HG03103 (cell line): Measurements from ENCODE around the gene GOLT1A.

Experiments used
- ATAC-seq: cut with Tn5 transposase; IDR thresholded peaks from one replicate; pipeline ENCODE4 v1.9.1; 2021; ENCODE audit warnings: low read depth; ENCODE audit not compliant: unreplicated experiment

The GOLT1A gene, protein sequence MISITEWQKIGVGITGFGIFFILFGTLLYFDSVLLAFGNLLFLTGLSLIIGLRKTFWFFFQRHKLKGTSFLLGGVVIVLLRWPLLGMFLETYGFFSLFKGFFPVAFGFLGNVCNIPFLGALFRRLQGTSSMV

GRCh38 chr1:204213668-204214662 lies at the start of gene GOLT1A:
TSS of gene GOLT1A (minus strand) at chr1:204213988. CDS start at chr1:204213906, 82 bp downstream.
- no peak for ATAC-seq

DNA sequence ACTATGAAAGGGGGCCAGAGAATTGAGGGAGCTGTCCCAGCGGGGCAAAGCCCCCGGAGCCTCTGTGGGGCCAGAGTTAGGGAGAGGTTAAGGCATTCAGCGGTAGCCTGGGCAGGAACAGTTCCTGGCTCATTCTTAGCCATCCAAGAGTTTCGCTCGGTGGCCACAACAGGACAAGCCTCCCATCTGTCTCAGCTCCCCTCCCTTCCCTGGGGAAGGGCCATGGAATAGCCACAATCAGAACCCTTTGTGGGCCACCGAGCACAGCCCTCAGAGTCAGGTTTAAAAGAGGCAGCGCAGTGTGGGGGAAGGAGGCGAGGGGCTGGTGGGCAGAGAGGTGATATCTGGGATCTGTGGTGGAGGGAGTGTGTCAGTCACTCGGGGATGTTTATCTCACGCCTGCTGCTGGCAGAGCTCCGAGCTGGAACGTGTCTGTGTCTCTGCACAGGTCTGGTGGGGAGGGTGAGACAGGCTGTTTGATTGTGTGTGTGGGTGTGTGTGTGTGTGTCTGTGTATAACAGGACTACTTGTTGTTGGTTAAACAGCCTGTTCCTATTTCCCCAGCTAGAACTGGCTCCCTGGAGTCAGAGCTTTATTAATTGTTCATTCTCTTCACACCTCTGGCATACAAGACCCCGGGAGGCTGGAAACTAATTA lies 49.6 kb upstream of the GOLT1A start:
- ATAC-seq, result no peak

DNA sequence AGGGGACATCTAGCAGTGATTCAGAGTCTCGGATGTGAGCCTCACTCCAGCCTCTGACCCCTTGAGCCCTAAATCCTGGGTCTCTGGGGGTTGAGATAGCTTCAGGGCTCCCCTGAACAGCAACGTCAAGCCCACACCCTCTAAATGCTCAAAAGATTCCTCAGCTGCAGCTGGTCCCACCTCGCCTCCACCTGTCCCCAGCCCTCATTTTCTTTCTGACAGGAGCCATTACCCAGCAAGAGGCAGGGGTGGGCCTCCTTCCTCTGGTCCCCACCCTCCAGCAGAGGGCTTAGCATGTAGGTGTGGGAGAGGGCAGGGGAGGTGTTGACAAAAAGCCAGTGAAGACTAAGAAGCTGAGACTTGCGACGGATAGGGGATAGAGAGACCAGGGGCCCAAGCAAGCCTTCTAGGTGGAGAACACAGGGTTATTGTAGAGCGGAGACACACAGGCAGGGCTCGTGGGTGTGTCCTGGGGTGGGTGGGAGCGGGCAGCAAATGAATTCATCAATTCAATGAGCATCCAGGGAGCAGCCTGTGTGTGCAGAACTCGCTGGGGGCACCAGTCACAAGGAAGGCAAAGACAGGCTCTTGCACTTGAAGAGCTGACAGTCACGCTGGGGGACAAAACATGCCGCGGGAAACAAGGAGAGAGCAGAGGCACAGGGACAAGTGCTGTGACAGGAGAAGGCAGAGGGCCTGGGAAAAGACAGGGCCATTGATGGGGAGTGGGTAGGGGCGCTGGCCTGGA lies 48.9 kb upstream of the GOLT1A start:
- no peak for ATAC-seq

- ATAC-seq, result no peak
These were observed 48.1 kb upstream of the GOLT1A start for GRCh38 chr1:204261746-204262505.

DNA sequence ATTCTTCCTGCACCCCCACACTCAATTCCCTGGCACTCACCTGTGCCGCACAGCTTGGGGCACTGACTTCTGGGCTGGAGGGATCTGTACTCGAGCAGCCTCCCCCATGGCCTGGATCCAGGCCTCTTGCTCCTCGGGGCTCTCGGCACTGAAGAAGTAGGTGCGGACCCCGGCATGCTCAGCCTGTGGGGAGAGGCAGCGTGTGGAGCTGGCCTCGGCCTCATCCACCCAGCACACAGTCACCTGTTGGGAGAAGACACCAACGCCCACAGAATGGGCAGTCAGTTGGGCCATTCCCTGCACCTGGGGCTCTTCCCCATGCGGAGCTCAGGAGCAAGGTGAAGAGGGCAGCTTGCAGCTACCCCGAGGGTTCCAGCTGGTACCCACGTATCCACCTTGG lies 47.5 kb upstream of the GOLT1A start:
- no peak for ATAC-seq

GRCh38 chr1:204260601-204261197 lies 46.9 kb upstream of the GOLT1A start:
- no peak for ATAC-seq

DNA sequence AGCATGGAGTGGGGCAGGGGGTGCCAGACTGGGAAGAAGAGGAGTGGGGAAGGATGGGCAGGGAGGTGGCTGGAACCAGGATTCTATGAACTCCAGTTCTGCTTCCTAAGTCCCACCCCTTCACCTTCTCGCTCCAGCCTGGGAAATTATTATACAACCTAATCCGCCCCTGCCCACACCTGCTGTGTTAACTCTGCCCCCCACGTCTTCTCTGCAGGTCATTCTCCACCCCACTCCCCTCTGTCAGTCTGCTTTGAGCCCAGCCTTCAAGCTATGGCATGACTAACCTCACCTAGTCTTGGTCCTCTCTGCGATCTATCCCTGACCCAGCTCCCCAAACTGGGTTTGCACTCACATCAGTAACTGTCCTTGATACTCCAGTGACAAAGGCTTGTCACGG lies 46.0 kb upstream of the GOLT1A start:
- ATAC-seq, result no peak

- no peak for ATAC-seq
These were observed 45.4 kb upstream of the GOLT1A start for GRCh38 chr1:204259196-204259595.

DNA sequence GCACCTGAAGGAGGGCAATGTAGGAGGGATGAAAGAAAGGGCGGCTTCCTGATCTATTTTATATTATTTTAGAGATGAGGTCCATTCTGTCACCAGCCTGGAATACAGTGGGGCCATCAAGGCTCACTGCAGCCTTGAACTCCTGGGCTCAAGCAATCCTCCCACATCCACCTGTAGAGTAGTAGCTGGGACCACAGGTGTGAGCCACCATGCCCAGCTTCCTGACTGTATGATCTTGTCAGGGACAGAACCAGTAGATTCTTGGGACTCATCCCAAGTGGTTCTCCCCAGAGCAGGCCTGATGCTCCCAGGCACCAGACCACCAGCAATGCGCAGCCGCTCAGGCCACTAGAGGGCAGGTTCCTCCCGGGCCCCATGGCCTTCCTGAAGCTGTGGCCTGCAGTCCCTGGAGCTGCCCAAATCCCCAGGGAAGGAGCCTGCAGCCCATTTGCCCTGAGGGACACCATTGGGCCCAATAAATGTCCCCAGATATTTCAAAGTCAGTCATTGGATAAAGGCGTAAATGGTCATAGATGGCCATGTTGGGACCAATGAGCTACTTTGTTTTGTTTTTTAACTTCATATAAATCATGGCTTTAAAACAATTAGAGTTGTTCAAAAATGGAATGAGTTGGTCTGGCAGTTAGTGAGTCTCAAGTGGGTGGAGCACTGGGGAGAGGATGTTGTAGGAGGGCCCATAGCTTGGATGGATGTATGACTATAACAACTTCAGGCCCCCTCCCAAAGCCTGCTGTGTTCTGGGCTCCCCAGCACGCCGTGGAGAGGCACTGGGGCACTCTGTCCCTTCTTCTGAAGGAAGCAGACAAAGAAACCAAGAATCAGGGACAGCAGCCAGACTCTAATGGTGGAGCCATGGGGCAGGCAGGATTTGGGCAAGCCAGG lies 44.7 kb upstream of the GOLT1A start:
- no peak for ATAC-seq

DNA sequence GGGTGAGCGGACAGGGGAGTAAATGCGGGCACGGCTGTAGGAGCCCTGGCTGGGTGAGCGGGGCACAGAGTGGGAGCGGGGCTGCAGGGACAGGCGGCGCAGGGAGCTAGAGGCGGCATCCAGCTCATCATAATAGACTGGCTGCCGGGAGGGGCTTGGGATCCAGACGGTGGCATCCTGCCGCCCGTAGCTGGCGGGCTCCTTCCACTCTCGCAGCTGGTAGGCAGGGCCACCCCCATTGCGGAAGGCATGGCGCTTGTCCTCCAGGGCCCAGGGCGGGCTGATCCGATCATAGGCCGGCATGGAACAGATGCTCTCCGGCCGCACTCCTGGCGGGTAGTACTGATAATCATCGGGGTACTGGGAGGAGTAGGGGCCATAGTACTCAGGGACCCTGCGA lies 43.7 kb upstream of the GOLT1A start:
- no peak for ATAC-seq

GRCh38 chr1:204256531-204256930 lies 42.7 kb upstream of the GOLT1A start:
- no peak for ATAC-seq

GRCh38 chr1:204255966-204256365 lies 42.2 kb upstream of the GOLT1A start:
- no peak for ATAC-seq

GRCh38 chr1:204255225-204255624 lies 41.4 kb upstream of the GOLT1A start:
- ATAC-seq, result no peak

GRCh38 chr1:204254031-204254661 lies 40.4 kb upstream of the GOLT1A start:
- no peak for ATAC-seq

DNA sequence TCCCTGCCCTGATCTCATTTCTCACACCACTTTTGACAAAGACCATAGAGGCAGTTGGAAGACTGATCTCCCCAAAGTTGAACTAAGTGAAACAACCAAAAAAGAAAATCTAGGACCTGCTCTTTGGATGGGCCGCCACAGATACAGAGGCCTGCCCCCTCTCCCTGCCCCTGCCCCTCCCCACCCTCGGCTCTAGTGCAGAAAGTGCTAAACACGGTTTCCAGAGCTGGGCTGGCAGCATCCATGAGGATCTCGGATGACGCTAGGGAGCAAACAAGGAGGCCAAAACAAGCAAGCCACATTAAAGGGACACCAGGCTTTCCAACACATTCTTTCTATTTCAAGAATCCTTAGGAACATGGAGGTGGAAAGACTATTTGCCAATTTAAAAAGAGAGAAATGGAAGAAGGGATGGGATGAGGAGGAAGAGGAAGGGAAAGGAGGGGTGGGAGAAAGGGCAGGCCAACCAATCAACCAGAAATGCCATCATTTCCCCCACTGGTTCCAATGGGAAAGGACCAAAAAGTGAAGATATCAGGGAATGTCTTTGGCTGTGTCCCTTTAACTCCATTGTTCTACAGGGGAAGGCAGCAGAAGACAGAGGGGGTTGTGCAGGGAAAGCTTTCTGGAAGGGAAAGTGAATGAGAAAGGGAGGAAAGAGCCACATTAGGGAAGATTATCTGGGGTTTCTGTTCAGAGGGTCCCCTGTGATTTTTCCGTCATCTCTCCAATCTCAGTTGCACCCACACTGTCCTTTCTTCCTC lies 38.3 kb upstream of the GOLT1A start:
- ATAC-seq, result no peak

DNA sequence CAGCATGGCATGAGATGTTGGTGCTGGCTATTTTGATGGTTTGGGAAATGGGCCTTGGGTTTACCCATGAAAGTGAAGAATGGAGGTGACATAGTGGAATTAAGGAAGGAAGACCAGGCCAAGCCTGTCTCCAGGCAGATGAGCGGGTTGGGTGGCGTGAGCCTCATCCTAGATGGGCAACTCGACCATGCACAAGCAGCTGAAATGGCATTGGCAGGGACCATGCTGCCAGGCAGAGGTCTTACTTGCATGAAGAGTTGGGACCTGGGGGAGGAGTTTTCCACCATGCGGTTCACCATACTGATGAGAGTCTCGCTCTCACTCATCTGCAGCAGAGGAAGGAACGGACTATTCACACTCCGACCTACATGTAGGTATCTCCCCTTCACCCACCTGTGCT lies 37.5 kb upstream of the GOLT1A start:
- no peak for ATAC-seq

GRCh38 chr1:204250428-204251030 lies 36.7 kb upstream of the GOLT1A start:
- no peak for ATAC-seq
